Activated CD4-positive, CD25-positive, alpha-beta regulatory T cell treated with anti-CD3 and anti-CD28 coated beads, Interleukin-2, amount 50 U/mL, for 24 hours (primary cell): ENCODE data around the gene TBCD.

Source experiments
- ATAC-seq, 2 donors: fragments of 150-1000 bp; cut with Tn5 transposase; one replicate each; pipeline ENCODE4 v1.10.0; 2021; ENCODE audit warnings: mild to moderate bottlenecking in 1 of 2, moderate library complexity in 1 of 2

TBCD gene

GRCh38 chr17:82812058-82812457 lies 60.2 kb downstream of the TBCD start:
- no peak for ATAC-seq

- no peak for ATAC-seq
Measured at GRCh38 chr17:82812601-82813000, 60.7 kb downstream of the TBCD start.

- ATAC-seq: no peak
Measured at GRCh38 chr17:82813299-82814051, 61.6 kb downstream of the TBCD start.

GRCh38 chr17:82814834-82815233 lies 63.0 kb downstream of the TBCD start:
- ATAC-seq: no peak

GRCh38 chr17:82815354-82815753 lies 63.5 kb downstream of the TBCD start:
- no peak for ATAC-seq

GRCh38 chr17:82815790-82816305 lies 64.0 kb downstream of the TBCD start:
- ATAC-seq: no peak

- no peak for ATAC-seq
Measured at GRCh38 chr17:82816358-82816757, 64.5 kb downstream of the TBCD start.

- no peak for ATAC-seq
Measured at GRCh38 chr17:82817947-82818346, 66.1 kb downstream of the TBCD start.

- ATAC-seq: no peak
Measured at GRCh38 chr17:82820278-82821251, 68.7 kb downstream of the TBCD start.

GRCh38 chr17:82821554-82821953 lies 69.7 kb downstream of the TBCD start:
- ATAC-seq: no peak

GRCh38 chr17:82822281-82822680 lies 70.4 kb downstream of the TBCD start:
- ATAC-seq: no peak

GRCh38 chr17:82823004-82823403 lies 71.1 kb downstream of the TBCD start:
- no peak for ATAC-seq

- ATAC-seq: no peak
Measured at GRCh38 chr17:82825540-82826124, 73.8 kb downstream of the TBCD start.

GRCh38 chr17:82826211-82826610 lies 74.3 kb downstream of the TBCD start:
- no peak for ATAC-seq

GRCh38 chr17:82826956-82827355 lies 75.1 kb downstream of the TBCD start:
- ATAC-seq: no peak

GRCh38 chr17:82828875-82829487 lies 77.1 kb downstream of the TBCD start:
- ATAC-seq: no peak

- no peak for ATAC-seq
Measured at GRCh38 chr17:82830249-82830661, 78.4 kb downstream of the TBCD start.

- ATAC-seq: no peak
Measured at GRCh38 chr17:82831041-82831817, 79.4 kb downstream of the TBCD start.

GRCh38 chr17:82831818-82832200 lies 79.9 kb downstream of the TBCD start:
- no peak for ATAC-seq

- ATAC-seq: no peak
Measured at GRCh38 chr17:82832411-82832810, 80.5 kb downstream of the TBCD start.

- ATAC-seq: no peak
Measured at GRCh38 chr17:82832881-82833475, 81.1 kb downstream of the TBCD start.

GRCh38 chr17:82835122-82835521 lies 83.3 kb downstream of the TBCD start:
- no peak for ATAC-seq
